GM12891 (cell line): ENCODE results near the gene MYO9B.

ENCODE experiments used
- DNase-seq: peaks from one replicate; pipeline ENCODE4 v3.0.0; 2011; ENCODE audit warnings: low spot score; ENCODE audit not compliant: insufficient read length
- FAIRE-seq: peaks from 2 replicates; lab custom pipeline; 2011; peaks lifted over from hg19 to GRCh38; lab: Jason Lieb, UNC
- PAX5 ChIP-seq: IDR thresholded peaks from 2 replicates; pipeline ENCODE4 v1.6.1; 2011; ENCODE audit warnings: low read length, moderate library complexity, mild to moderate bottlenecking; ENCODE audit not compliant: insufficient read depth, severe bottlenecking
- POLR2A ChIP-seq: IDR thresholded peaks from 2 replicates; pipeline ENCODE4 v1.6.1; 2011; ENCODE audit warnings: low read depth, low read length, control low read depth
- POLR2AphosphoS5 ChIP-seq: IDR thresholded peaks from 2 replicates; pipeline ENCODE4 v1.6.1; 2011; ENCODE audit warnings: low read depth, low read length, control low read depth
- POU2F2 ChIP-seq: IDR thresholded peaks from 2 replicates; pipeline ENCODE4 v1.6.1; 2011; ENCODE audit warnings: low read depth, mild to moderate bottlenecking, control low read depth, low read length, moderate library complexity
- SPI1 ChIP-seq: IDR thresholded peaks from 2 replicates; pipeline ENCODE4 v1.6.1; 2011; ENCODE audit warnings: low read depth, low read length, control low read depth
- TAF1 ChIP-seq: IDR thresholded peaks from 2 replicates; pipeline ENCODE4 v1.6.1; 2011; ENCODE audit warnings: low read depth, low read length, control low read depth

MYO9B gene

GRCh38 chr19:17243211-17243829 lies 167.7 kb downstream of the MYO9B start:
- DNase-seq (no peak), FAIRE-seq (no peak)
- TF ChIP-seq POLR2AphosphoS5 = no peak
- TF ChIP-seq PAX5 = no peak
- no peak for TF ChIP-seq POLR2A
- TF ChIP-seq SPI1 = no peak
- no peak for TF ChIP-seq TAF1
- TF ChIP-seq POU2F2 = no peak

GRCh38 chr19:17243830-17244617 lies 168.4 kb downstream of the MYO9B start:
- no peak for FAIRE-seq
- TF ChIP-seq POU2F2 (no peak), TAF1 (no peak), POLR2AphosphoS5 (no peak), PAX5 (no peak), POLR2A (no peak), SPI1 (no peak)
- DNase-seq = no peak

GRCh38 chr19:17244618-17245534 lies 169.3 kb downstream of the MYO9B start:
- TF ChIP-seq SPI1 = no peak
- no peak for TF ChIP-seq TAF1
- no peak for TF ChIP-seq PAX5
- DNase-seq (no peak), FAIRE-seq (no peak)

DNA sequence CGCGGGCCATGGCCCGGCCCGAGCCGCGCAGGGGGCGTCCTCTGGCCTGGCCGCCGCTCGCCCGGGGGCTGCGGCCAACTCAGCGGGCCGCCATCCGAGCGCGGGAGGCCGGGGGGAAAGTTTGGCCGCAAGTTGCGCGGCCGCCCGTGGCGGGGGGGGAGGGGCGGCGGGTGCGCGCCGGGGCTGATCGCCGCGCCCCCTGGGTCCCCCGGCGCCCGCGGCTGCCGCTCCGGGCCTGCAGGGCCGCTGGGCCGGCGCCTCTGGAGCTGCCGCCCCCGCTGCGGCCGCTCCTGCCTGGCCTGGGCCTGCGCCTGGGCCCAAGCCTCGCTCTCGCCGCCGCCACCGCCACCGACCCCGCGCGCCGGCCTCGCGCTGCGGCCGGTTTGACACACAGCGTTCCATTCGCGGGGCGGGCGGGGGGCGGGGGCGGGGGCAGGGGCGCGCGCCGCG lies 170.0 kb downstream of the MYO9B start, which contains the start of gene NR2F6:
Gene NR2F6, minus strand, starts transcription at position 385 of the 450 bp plus-strand sequence. CDS start 699 bp downstream, outside the sequence.
- TF ChIP-seq POLR2AphosphoS5 (no peak), POU2F2 (no peak), POLR2A (no peak), SPI1 (no peak), TAF1 (no peak), PAX5 (no peak)
- FAIRE-seq = peak; percentile 31
- DNase-seq = no peak

GRCh38 chr19:17246681-17247425 lies 171.3 kb downstream of the MYO9B start:
- no peak for TF ChIP-seq POU2F2
- no peak for TF ChIP-seq SPI1
- no peak for TF ChIP-seq PAX5
- TF ChIP-seq POLR2AphosphoS5 = no peak
- no peak for TF ChIP-seq POLR2A
- TF ChIP-seq TAF1 = no peak
- no peak for DNase-seq
- FAIRE-seq = no peak

- no peak for FAIRE-seq
- no peak for DNase-seq
- 0 out of 2 replicates have a peak, but pooled peaks have one; percentile 21 for TF ChIP-seq POU2F2
- TF ChIP-seq SPI1 = no peak
Measured at GRCh38 chr19:17248011-17248776, 172.6 kb downstream of the MYO9B start.

GRCh38 chr19:17249887-17250548 lies 174.4 kb downstream of the MYO9B start:
- DNase-seq = no peak
- TF ChIP-seq POLR2A = no peak
- no peak for TF ChIP-seq SPI1
- no peak for TF ChIP-seq PAX5
- no peak for TF ChIP-seq POLR2AphosphoS5
- TF ChIP-seq TAF1 = no peak
- TF ChIP-seq POU2F2 = no peak
- peak; percentile 5 for FAIRE-seq

DNA sequence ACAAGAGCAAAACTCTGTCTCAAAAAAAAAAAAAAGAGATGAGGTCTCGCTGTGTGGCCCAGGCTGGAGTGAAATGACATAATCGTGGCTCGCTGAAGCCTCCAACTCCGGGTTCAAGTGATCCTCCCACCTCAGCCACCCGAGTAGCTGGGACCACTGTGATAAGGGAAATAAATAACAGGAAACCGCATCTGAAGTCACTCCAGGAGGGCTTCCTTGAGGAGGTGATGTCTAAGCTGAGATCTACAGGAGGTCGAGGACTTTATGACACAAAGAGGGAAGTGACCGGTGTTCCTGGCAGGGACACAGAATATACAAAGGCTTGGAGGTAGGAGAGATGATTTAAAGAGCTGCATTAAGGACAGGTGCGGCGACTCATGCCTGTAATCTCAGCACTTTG lies 179.1 kb downstream of the MYO9B start:
- TF ChIP-seq TAF1 (no peak), SPI1 (no peak), POLR2AphosphoS5 (no peak), PAX5 (no peak), POU2F2 (no peak), POLR2A (no peak)
- FAIRE-seq (no peak), DNase-seq (no peak)
